Measurements from ENCODE around the gene ITGB6.

- TF ChIP-seq CTCF (IDR thresholded peaks at IDR 0.05) (no peak), POLR2A (IDR thresholded peaks at IDR 0.05) (no peak)
These were observed 41.9 kb downstream of the ITGB6 start for GRCh38 chr2:160157861-160158829.

All from thyroid gland (tissue), 4 donors.